Rectal smooth muscle tissue (tissue), 1 donor: Measurements from ENCODE around the gene ST8SIA2.

Experiments
- H3K27ac ChIP-seq: one replicate; pipeline ENCODE4 v1.7.0; 2013; ENCODE audit warnings: low read depth, low read length, inconsistent platforms
- H3K27me3 ChIP-seq: one replicate; pipeline ENCODE4 v1.7.0; 2013; ENCODE audit warnings: low read length; ENCODE audit not compliant: control insufficient read depth, insufficient read depth
- H3K36me3 ChIP-seq: one replicate; pipeline ENCODE4 v1.7.0; 2013; ENCODE audit warnings: low read length; ENCODE audit not compliant: control insufficient read depth, insufficient read depth
- H3K4me1 ChIP-seq: one replicate; pipeline ENCODE4 v1.7.0; 2013; ENCODE audit warnings: low read length; ENCODE audit not compliant: control insufficient read depth, insufficient read depth
- H3K4me3 ChIP-seq: one replicate; pipeline ENCODE4 v1.7.0; 2013; ENCODE audit warnings: low read length
- H3K9ac ChIP-seq: one replicate; pipeline ENCODE4 v1.7.0; 2013; ENCODE audit warnings: low read length

The ST8SIA2 gene

DNA sequence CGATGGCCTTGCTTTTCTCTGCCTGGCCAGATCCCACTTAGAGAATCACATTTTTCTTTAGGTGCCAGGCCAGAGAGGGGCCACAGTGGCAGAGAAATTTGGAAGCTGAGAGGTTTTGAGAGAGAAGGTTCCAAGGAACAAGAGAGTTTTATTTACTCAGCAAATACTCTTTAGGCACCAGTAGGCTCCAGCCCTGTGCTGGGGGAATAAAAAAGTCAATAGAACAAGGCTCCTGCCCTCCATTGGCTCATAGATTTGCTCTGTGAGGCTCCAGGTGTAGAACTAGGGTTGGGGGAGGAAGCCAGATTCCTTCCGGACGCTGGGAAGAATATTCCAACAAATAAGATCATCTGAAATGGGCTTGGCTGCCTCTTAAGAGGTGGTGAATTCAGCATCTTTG lies 59.9 kb downstream of the ST8SIA2 start:
- no peak overlapping the region for H3K4me3 ChIP-seq
- H3K27ac ChIP-seq = no peak overlapping the region
- H3K27me3 ChIP-seq = no peaks in the 10 kb centered on the region
- no peak overlapping the region for H3K9ac ChIP-seq
- no peaks in the 10 kb centered on the region for H3K36me3 ChIP-seq
- no peaks in the 10 kb centered on the region for H3K4me1 ChIP-seq

DNA sequence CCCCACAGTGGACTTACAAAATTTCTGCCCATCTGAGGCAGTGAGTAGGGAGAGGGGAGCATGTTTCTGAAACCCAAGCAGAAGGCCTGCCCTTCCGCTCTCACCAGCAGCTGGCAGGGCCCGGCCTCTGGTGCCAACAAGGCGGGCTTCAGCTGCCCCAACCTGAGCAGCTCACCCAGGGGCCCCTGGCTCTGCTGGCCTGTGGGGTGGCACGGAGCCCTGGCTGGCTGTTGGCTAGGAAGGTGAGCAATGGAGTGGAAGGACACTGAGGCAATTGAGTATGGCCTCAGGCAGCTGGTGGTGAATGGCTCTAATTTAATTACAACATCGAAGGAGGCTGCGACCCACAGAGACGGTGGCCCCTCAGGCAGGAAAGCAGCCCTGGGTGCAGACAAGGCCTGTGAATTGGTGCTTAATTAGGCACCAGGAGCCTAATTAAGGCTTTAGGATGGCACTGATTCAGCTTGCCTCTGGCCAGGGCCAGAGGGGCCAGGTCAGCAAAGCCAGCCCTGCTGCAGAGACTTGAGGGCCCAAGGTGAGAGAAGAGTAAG lies 60.9 kb downstream of the ST8SIA2 start:
- Histone ChIP-seq H3K9ac (no peak overlapping the region), H3K4me1 (no peaks in the 10 kb centered on the region), H3K36me3 (no peaks in the 10 kb centered on the region), H3K27ac (no peak overlapping the region), H3K4me3 (no peak overlapping the region), H3K27me3 (no peaks in the 10 kb centered on the region)

GRCh38 chr15:92455271-92455670 lies 61.6 kb downstream of the ST8SIA2 start:
- Histone ChIP-seq H3K9ac (no peak overlapping the region), H3K4me3 (no peak overlapping the region), H3K27me3 (no peaks in the 10 kb centered on the region), H3K27ac (no peak overlapping the region), H3K36me3 (no peaks in the 10 kb centered on the region), H3K4me1 (no peaks in the 10 kb centered on the region)

DNA sequence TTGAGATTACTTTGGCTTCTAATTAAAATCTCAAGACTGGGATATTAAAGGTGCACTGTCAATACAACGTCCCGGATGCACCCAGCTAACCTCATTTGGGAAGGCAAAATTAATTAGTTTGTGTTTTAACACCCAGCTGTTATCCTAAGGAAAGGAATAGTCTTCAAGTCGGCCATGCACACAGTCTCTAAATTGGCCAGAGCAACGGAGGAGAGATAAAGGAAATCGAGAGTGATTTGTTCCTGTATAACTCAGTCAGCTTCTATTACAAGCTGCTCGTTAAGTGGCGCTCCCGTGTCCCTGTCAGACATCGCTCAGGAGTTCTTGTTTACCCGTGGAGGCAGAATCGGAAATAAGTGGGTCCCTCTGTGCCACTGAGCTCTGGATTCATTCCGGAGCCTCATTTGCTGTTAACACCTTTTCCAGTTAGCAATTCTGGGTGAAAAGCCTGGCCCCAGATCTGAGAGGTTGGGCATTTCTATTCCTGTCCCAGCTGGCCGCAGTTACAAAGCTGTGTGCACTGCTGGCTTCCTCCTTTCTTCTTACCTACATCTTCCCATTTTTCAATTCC lies 63.9 kb downstream of the ST8SIA2 start:
- Histone ChIP-seq H3K4me1 (no peaks in the 10 kb centered on the region), H3K27me3 (no peaks in the 10 kb centered on the region), H3K9ac (no peak overlapping the region), H3K4me3 (no peak overlapping the region), H3K27ac (no peak overlapping the region), H3K36me3 (no peaks in the 10 kb centered on the region)

GRCh38 chr15:92460023-92460422 lies 66.3 kb downstream of the ST8SIA2 start:
- H3K4me3 ChIP-seq = no peak overlapping the region
- H3K4me1 ChIP-seq = no peaks in the 10 kb centered on the region
- no peaks in the 10 kb centered on the region for H3K36me3 ChIP-seq
- no peak overlapping the region for H3K9ac ChIP-seq
- no peaks in the 10 kb centered on the region for H3K27me3 ChIP-seq
- H3K27ac ChIP-seq = no peak overlapping the region

- H3K36me3 ChIP-seq = no peaks in the 10 kb centered on the region
- H3K27me3 ChIP-seq = no peaks in the 10 kb centered on the region
- no peak overlapping the region for H3K4me3 ChIP-seq
- no peak overlapping the region for H3K27ac ChIP-seq
- no peaks in the 10 kb centered on the region for H3K4me1 ChIP-seq
- no peak overlapping the region for H3K9ac ChIP-seq
Observed at GRCh38 chr15:92462424-92463125, 68.9 kb downstream of the ST8SIA2 start.

DNA sequence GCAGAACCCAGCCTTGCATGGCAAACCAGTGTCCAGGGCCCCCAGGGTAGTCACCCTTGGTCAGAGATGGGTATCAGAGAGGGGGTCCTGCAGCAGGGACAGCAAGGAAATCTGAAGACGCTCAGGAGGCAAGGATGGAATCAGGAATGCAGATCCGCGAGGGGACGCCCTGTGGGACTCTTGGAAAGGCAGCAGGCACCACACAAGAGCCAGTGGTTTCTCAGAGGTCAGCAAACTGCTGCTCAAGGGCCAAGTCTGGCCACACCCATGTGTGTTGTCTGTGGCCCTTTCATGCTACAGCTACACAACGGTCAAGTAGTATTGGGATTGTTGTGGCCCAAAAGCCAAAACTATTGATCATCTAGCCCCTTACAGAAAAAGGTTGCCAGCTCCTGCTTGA lies 69.7 kb downstream of the ST8SIA2 start:
- Histone ChIP-seq H3K4me3 (no peak overlapping the region), H3K4me1 (no peaks in the 10 kb centered on the region), H3K36me3 (no peaks in the 10 kb centered on the region), H3K27me3 (no peaks in the 10 kb centered on the region), H3K27ac (no peak overlapping the region), H3K9ac (no peak overlapping the region)

DNA sequence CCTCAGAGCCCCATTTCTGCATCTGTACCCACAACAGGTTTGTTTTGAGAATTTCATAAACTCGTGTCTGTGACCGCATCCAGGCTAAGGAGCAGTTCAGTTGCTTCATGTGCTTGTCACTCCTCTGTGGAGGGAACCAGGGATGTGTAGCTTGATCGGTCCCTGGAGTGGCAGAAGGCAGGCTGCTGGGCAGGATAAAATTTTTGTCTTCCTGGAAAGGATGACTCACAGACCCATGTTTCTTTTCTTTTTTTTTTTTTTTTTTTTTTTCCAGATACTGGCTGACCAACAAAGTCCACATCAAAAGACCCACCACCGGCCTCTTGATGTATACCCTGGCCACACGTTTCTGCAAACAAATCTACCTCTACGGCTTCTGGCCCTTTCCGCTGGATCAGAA lies 70.1 kb downstream of the ST8SIA2 start:
- Histone ChIP-seq H3K9ac (no peak overlapping the region), H3K4me1 (no peaks in the 10 kb centered on the region), H3K4me3 (no peak overlapping the region), H3K27me3 (peaks cover under 1% of the 10 kb centered on the region), H3K27ac (no peak overlapping the region), H3K36me3 (no peaks in the 10 kb centered on the region)

DNA sequence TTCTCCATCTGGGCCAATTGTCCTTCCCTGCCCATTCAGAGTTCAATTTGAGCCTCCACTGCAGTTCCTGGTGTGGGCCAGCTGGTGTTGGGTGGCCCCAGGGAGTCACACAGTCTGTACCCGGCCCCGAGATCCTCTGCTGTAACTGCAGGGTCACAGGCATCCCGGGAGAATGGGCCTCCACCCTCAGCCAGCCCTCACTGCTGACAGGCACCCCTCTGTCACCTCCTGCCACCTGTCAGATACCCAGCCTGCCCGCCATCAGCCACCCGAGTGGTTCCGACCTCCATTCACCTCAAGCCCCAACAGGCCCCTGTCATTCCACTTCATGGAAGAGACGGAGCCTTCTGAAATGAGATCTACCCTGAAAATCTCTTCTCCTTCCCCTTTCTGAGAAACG lies 73.2 kb downstream of the ST8SIA2 start:
- Histone ChIP-seq H3K27ac (no peak overlapping the region), H3K9ac (no peak overlapping the region), H3K4me1 (no peaks in the 10 kb centered on the region), H3K27me3 (peaks cover 2% of the 10 kb centered on the region), H3K36me3 (no peaks in the 10 kb centered on the region), H3K4me3 (no peak overlapping the region)

- Histone ChIP-seq H3K27ac (no peak overlapping the region), H3K4me1 (no peaks in the 10 kb centered on the region), H3K9ac (no peak overlapping the region), H3K4me3 (no peak overlapping the region), H3K27me3 (peaks cover 2% of the 10 kb centered on the region), H3K36me3 (no peaks in the 10 kb centered on the region)
Observed at GRCh38 chr15:92467245-92467644, 73.6 kb downstream of the ST8SIA2 start.

DNA sequence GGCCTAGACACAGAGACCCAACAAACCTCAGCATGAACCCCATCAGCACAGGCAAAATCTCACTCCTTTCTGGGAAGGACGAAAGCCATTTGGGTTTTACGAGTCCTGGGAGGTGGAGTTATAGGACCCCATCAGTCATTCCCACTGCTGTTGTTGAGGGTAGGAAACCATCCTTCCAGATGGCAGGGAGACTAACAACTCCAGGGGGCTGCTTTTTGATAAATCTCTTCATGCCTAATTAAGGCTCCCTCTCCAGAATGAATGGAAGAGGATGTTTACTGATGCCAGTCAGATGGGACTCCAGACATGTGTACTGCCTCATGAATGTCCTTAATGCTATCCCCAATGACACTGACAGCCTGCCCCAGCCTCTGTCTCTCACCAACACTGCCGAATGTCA lies 75.3 kb downstream of the ST8SIA2 start:
- no peak overlapping the region for H3K27ac ChIP-seq
- H3K36me3 ChIP-seq = no peaks in the 10 kb centered on the region
- H3K9ac ChIP-seq = no peak overlapping the region
- H3K4me3 ChIP-seq = no peak overlapping the region
- peaks cover 2% of the 10 kb centered on the region for H3K27me3 ChIP-seq
- no peaks in the 10 kb centered on the region for H3K4me1 ChIP-seq

- Histone ChIP-seq H3K4me3 (no peak overlapping the region), H3K27me3 (peaks cover 2% of the 10 kb centered on the region), H3K9ac (no peak overlapping the region), H3K27ac (no peak overlapping the region), H3K36me3 (no peaks in the 10 kb centered on the region), H3K4me1 (no peaks in the 10 kb centered on the region)
Observed at GRCh38 chr15:92471288-92471687, 77.6 kb downstream of the ST8SIA2 start.

DNA sequence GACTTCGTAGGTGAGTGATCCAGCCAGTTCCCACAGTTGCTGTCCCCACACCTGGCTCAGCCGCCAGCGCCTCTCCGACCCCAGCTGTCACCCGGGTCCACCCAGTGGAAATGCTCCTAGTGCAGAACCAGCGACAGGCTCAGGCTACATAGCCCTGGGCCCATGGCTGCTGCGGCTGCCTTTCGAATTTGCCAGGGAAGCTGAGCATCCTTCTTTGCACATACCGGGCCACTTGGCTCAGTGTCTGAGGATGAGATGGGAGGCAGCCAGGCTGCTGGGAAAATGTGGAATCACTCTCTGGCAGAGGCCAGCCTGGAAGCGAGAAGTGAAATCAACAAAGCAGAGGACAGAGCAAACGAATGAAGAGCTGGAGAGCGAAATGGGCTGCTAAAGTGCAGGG lies 80.1 kb downstream of the ST8SIA2 start:
- H3K27ac ChIP-seq = no peak overlapping the region
- H3K36me3 ChIP-seq = no peaks in the 10 kb centered on the region
- H3K27me3 ChIP-seq = peaks cover 2% of the 10 kb centered on the region
- no peak overlapping the region for H3K9ac ChIP-seq
- H3K4me3 ChIP-seq = no peak overlapping the region
- no peaks in the 10 kb centered on the region for H3K4me1 ChIP-seq
